T-cell (primary cell): ENCODE measurements around the gene TMEM209. TPM values are rescaled to one million over a fixed set of nuclear protein-coding genes. Genes with fewer than 3 reads are reported as not detected.

ENCODE experiments used
- ATAC-seq, 4 experiments: fragments of 200-7000 bp in 3 of 4; fragments of 150-1000 bp in 1 of 4; cut with Tn5 transposase; replicated peaks in 1 of 4; 1 replicate in 3 of 4; 2 replicates in 1 of 4; pipeline ENCODE4 v1.10.0; 2021; ENCODE audit warnings: moderate library complexity in 3 of 4, mild to moderate bottlenecking in 2 of 4, moderate number of reproducible peaks in 1 of 4
- CTCF ChIA-PET, 2 donors: fragments of 300-600 bp; sonication (Branson Sonifier 250); formaldehyde crosslinking; loops; one replicate each; lab custom pipeline; 2022; ENCODE audit warnings: antibody characterized with exemption in 2 of 2; lab: Charles Lee
- POLR2A ChIA-PET, 2 donors: fragments of 300-600 bp; sonication (Branson Sonifier 250); formaldehyde crosslinking; loops; one replicate each; lab custom pipeline; 2022; ENCODE audit warnings: antibody characterized with exemption in 2 of 2; lab: Charles Lee
- DNase-seq, 35 experiments: peaks; one replicate each; pipeline versions ENCODE4 v3.0.0 to v3.0.0-alpha.2; 2013 to 2023
- H3K27ac ChIP-seq: one replicate; pipeline ENCODE4 v1.5.1; 2013; ENCODE audit warnings: low read length
- H3K27me3 ChIP-seq, 2 experiments: replicated peaks in 1 of 2; 1 replicate in 1 of 2; 2 replicates in 1 of 2; pipeline versions ENCODE4 v1.6.1 to v1.7.0; 2013; ENCODE audit warnings: low read length in 1 of 2, mixed read lengths in 1 of 2; ENCODE audit not compliant: control insufficient read depth in 2 of 2, insufficient read depth in 2 of 2; ENCODE audit errors: extremely low read depth in 1 of 2
- H3K36me3 ChIP-seq, 2 donors: 1 replicate in 1 of 2; 2 replicates in 1 of 2; pipeline versions ENCODE4 v1.6.1 to v1.7.0; 2013; ENCODE audit warnings: low read length in 1 of 2; ENCODE audit not compliant: control insufficient read depth in 2 of 2, insufficient read depth in 1 of 2; ENCODE audit errors: extremely low read depth in 1 of 2
- H3K4me1 ChIP-seq, 2 experiments: 1 replicate in 1 of 2; 2 replicates in 1 of 2; pipeline versions ENCODE4 v1.6.1 to v1.7.0; 2013; ENCODE audit warnings: low read length in 2 of 2, mixed read lengths in 1 of 2; ENCODE audit not compliant: insufficient read depth in 2 of 2, control insufficient read depth in 1 of 2; ENCODE audit errors: extremely low read depth in 1 of 2
- H3K4me3 ChIP-seq, 2 donors: 1 replicate in 1 of 2; 2 replicates in 1 of 2; pipeline versions ENCODE4 v1.5.1 to v1.7.0; 2013; ENCODE audit warnings: mild to moderate bottlenecking in 2 of 2, low read length in 1 of 2, moderate library complexity in 1 of 2; ENCODE audit not compliant: control insufficient read depth in 1 of 2; ENCODE audit errors: extremely low read depth in 1 of 2
- H3K9me3 ChIP-seq: 2 replicates; pipeline ENCODE4 v1.7.0; 2013
- H3K27ac Mint-ChIP-seq, 2 donors: one replicate each; pipeline ENCODE4 v1.8.0; 2020 to 2021; ENCODE audit warnings: mild to moderate bottlenecking in 2 of 2, mixed read lengths in 2 of 2
- H3K27me3 Mint-ChIP-seq, 2 donors: one replicate each; pipeline ENCODE4 v1.8.0; 2021 to 2022; ENCODE audit warnings: mixed read lengths in 2 of 2
- H3K36me3 Mint-ChIP-seq: one replicate; pipeline ENCODE4 v1.8.0; 2021; ENCODE audit warnings: mixed read lengths
- H3K4me1 Mint-ChIP-seq, 3 donors: one replicate each; pipeline ENCODE4 v1.8.0; 2020 to 2022; ENCODE audit warnings: mixed read lengths in 3 of 3, mild to moderate bottlenecking in 1 of 3
- H3K4me3 Mint-ChIP-seq, 3 donors: one replicate each; pipeline ENCODE4 v1.8.0; 2020 to 2022; ENCODE audit warnings: mild to moderate bottlenecking in 3 of 3, mixed read lengths in 3 of 3, moderate library complexity in 3 of 3
- H3K9me3 Mint-ChIP-seq, 3 donors: one replicate each; pipeline ENCODE4 v1.8.0; 2020 to 2022; ENCODE audit warnings: mixed read lengths in 3 of 3
- WGBS: methylation state at CpG from one replicate; pipeline ENCODE4 v1.1.5; 2013; ENCODE audit warnings: missing lambda C conversion rate; ENCODE audit not compliant: insufficient coverage; 5-methylcytosine and 5-hydroxymethylcytosine counted together
- total RNA-seq, 35 experiments: library from RNA in 6 of 35; stranded (reverse) in 6 of 35; fragments of 120-200 nt in 1 of 35; gene quantifications; one replicate each; pipeline versions ENCODE4 v1.2.1 to v1.2.4 and lab custom pipeline; 2013 to 2026

TMEM209 gene
- total RNA-seq, 5 donors from 2014 or later (not counting 1 experiment from before 2014, with no cell fraction given), result 21.4 to 31.0 (median 25.5) TPM

DNA sequence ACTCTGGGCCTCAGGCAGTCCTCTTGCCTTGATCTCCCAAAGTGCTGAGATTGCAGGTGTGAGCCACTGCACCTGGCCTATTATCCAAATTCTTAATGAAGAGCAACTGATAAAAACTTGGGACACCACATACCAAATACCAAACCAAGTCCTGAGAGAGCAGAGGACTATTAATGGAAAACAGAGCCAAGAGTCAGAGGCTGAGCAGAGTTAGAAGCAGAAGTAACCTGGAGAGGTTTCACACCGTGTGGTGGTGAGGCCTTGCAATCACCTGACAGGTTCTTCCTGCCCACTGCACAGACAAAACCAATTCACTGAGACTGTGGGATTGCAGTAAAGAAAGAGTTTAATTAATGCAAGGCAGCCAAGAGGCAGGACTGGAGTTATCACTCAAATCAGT is 18.4 kb upstream of the TMEM209 start:
- POLR2A ChIA-PET, result no interaction called here
- Histone ChIP-seq H3K27me3 (peaks cover 0 to 2% of the 10 kb centered on the region in 2 experiments), H3K4me3 (no peak overlapping the region), H3K27ac (no peak overlapping the region), H3K9me3 (no peaks in the 10 kb centered on the region), H3K4me1 (no peaks in the 10 kb centered on the region), H3K36me3 (no peaks in the 10 kb centered on the region)
- DNase-seq (no peak), ATAC-seq (no peak)
- Mint-ChIP-seq H3K27ac (no peak overlapping the region), H3K4me3 (no peak overlapping the region), H3K27me3 (peaks cover 0 to 7% of the 10 kb centered on the region in 2 donors), H3K36me3 (no peaks in the 10 kb centered on the region), H3K9me3 (no peaks in the 10 kb centered on the region), H3K4me1 (no peaks in the 10 kb centered on the region)
- WGBS, result no CpG with 5 or more reads among the region's 1 CpG
- CTCF ChIA-PET, result no interaction called here

DNA sequence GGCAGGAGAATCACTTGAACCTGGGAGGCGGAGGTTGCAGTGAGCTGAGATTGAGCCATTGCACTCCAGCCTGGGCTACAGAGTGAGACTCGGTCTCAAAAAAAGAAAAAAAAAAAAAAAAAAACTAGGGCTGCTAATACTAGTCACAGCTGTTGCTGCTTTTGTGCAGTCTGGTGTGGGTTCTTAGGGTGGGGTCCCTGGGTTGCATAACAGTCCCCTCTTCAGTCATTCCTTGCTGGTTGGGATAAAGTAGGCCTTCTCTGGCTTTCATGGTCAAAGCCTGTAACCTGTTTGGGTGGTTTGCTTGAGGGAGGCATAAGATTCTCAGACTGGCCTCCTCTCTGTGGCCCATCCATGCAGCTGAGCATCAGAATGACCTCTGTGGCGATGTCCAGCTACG is 16.5 kb upstream of the TMEM209 start:
- Histone ChIP-seq H3K27me3 (peaks cover 0 to 2% of the 10 kb centered on the region in 2 experiments), H3K9me3 (no peaks in the 10 kb centered on the region), H3K4me3 (no peak overlapping the region), H3K27ac (no peak overlapping the region), H3K36me3 (no peaks in the 10 kb centered on the region), H3K4me1 (no peaks in the 10 kb centered on the region)
- ATAC-seq (no peak), DNase-seq (no peak)
- 97% methylated on average over 3 of the region's 4 CpGs for WGBS
- H3K36me3 Mint-ChIP-seq, result no peaks in the 10 kb centered on the region
- no peaks in the 10 kb centered on the region for H3K9me3 Mint-ChIP-seq
- ChIA-PET CTCF (no interaction called here), POLR2A (no interaction called here)
- no peak overlapping the region for H3K4me3 Mint-ChIP-seq
- peaks cover 0 to 7% of the 10 kb centered on the region in 2 donors for H3K27me3 Mint-ChIP-seq
- H3K4me1 Mint-ChIP-seq, result no peaks in the 10 kb centered on the region
- H3K27ac Mint-ChIP-seq, result no peak overlapping the region

DNA sequence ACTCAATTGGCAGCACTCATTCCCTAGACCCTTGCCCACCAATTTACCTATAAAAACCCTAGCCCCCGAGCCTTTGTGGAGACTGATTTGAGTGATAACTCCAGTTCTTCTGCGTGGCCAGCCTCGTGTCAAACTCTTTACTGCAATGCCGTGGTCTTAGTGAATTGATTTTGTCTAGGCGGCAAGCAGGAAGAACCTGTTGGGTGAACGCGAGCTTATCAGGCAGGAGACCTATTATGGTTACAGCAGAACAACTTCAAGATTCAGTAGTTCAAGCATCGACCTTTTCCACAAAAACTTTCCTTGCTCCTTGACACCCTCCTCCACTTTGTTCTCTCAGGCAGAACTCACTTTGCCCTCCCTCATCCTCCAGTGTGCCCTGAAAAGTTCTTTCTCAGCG is 14.7 kb upstream of the TMEM209 start:
- H3K9me3 ChIP-seq, result no peaks in the 10 kb centered on the region
- no peak for ATAC-seq
- no peaks in the 10 kb centered on the region for H3K4me1 ChIP-seq
- DNase-seq, result no peak
- H3K36me3 Mint-ChIP-seq, result no peaks in the 10 kb centered on the region
- 80% methylated on average over 8 of the region's 9 CpGs for WGBS
- no peaks in the 10 kb centered on the region for H3K4me1 Mint-ChIP-seq
- H3K9me3 Mint-ChIP-seq, result no peaks in the 10 kb centered on the region
- no peak overlapping the region for H3K4me3 ChIP-seq
- ChIA-PET CTCF (no interaction called here), POLR2A (no interaction called here)
- H3K4me3 Mint-ChIP-seq, result no peak overlapping the region
- no peak overlapping the region for H3K27ac Mint-ChIP-seq
- H3K27ac ChIP-seq, result no peak overlapping the region
- H3K27me3 Mint-ChIP-seq, result peaks cover 0 to 7% of the 10 kb centered on the region in 2 donors
- peaks cover 0 to 2% of the 10 kb centered on the region in 2 experiments for H3K27me3 ChIP-seq
- no peaks in the 10 kb centered on the region for H3K36me3 ChIP-seq

DNA sequence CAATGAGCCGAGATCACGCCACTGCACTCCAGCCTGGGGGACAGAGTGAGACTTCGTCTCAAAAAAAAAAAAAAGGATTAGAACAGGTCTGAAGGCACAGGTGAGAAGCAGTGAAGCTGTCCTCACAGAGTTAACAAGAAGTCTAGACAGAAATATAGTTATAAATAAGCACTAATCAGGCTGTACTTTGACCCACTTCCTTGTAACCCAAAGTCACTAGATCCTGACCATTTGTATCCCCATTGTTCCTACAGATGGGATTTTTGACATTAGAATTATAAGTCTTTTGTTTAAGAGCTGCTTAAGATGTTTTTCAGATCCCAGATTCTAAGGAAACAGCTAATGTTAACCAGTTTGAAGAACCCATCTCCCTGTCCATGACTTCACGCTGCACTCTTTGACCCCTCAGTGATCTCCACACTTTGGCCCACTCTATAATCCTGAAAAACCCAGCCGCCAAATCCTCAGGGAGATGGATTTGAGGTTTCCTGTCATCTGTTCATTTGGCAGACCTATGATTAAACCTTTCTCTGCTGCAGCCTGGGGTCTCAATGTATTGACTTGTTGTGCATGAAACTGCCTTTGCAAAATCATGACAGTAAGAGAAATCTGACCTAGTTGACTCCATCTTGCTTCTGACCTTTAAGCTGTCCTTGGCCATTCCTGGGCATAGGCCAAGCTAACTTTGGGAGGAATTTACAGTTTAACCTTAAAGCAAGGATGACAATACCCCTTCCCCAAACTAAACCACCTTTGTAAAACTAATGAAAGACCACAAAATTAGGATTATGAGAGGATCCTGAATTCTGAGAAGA is 13.8 kb upstream of the TMEM209 start:
- no peaks in the 10 kb centered on the region for H3K4me1 Mint-ChIP-seq
- no peak overlapping the region for H3K27ac Mint-ChIP-seq
- H3K9me3 ChIP-seq, result no peaks in the 10 kb centered on the region
- DNase-seq (no peak), ATAC-seq (no peak)
- peaks cover 3 to 9% of the 10 kb centered on the region in 2 donors for H3K27me3 Mint-ChIP-seq
- no peak overlapping the region for H3K27ac ChIP-seq
- POLR2A ChIA-PET, result interaction anchor here (0.6 to 0.7 kb wide), 3 partner anchors 284 to 1198 kb away, joined by 3 to 4 read pairs (median 4); no protein-coding TSS in a partner anchor
- WGBS, result 92% methylated on average over 2 of the region's 5 CpGs
- H3K4me3 Mint-ChIP-seq, result no peak overlapping the region
- H3K4me1 ChIP-seq, result no peaks in the 10 kb centered on the region
- H3K36me3 Mint-ChIP-seq, result no peaks in the 10 kb centered on the region
- peaks cover 0 to under 1% of the 10 kb centered on the region in 2 experiments for H3K27me3 ChIP-seq
- H3K4me3 ChIP-seq, result no peak overlapping the region
- no peaks in the 10 kb centered on the region for H3K36me3 ChIP-seq
- CTCF ChIA-PET, result interaction anchor here in 1 of 2 donors (0.9 kb wide), 1 partner anchor 26 kb away, joined by 3 read pairs; no protein-coding TSS in a partner anchor
- no peaks in the 10 kb centered on the region for H3K9me3 Mint-ChIP-seq

DNA sequence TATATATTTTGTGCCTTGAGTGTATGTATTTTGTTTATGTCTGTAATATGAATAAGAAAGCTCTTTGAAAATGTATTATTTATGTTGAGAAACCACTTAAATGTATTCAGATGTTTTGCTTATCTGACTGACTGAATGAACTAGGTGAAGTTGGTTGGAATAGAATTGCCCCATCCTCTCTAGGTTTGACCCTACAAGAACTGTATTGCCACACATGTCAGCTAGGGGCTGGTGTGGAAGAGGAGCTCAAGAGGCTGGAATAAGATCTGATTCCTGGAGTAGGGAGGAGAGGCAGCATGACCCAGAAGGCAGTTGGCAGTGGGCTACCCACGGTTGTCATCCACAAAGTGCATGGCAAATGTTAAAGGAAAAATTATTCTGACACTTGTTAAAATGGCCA is 11.5 kb upstream of the TMEM209 start:
- ChIA-PET POLR2A (no interaction called here), CTCF (no interaction called here)
- no peak overlapping the region for H3K27ac Mint-ChIP-seq
- H3K9me3 ChIP-seq, result no peaks in the 10 kb centered on the region
- H3K36me3 Mint-ChIP-seq, result no peaks in the 10 kb centered on the region
- H3K9me3 Mint-ChIP-seq, result no peaks in the 10 kb centered on the region
- H3K4me1 Mint-ChIP-seq, result no peaks in the 10 kb centered on the region
- no peak for ATAC-seq
- no peaks in the 10 kb centered on the region for H3K27me3 ChIP-seq
- H3K4me3 ChIP-seq, result no peak overlapping the region
- no peaks in the 10 kb centered on the region for H3K4me1 ChIP-seq
- peaks cover 9 to 19% of the 10 kb centered on the region in 2 donors for H3K27me3 Mint-ChIP-seq
- H3K4me3 Mint-ChIP-seq, result no peak overlapping the region
- no CpG with 5 or more reads among the region's 1 CpG for WGBS
- no peaks in the 10 kb centered on the region for H3K36me3 ChIP-seq
- DNase-seq, result no peak
- no peak overlapping the region for H3K27ac ChIP-seq

DNA sequence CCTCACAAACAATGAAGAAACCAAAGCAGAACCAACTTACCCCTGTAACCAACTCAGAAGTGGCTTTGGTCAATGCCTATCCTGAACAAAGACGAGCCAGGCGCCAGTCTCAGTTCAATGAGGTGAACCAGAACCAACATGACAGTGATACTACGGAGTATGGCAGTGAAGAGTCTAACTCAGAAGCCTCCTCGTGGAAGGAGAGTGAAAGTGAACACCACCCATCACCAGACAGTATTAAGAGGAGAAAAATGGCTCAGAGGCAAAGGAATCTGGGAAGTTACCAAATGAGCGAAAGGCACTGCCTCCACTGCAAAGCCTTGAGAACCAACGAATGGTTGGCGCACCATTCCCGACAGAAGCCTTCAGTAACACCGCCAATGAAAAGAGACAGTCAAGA is 10.8 kb upstream of the TMEM209 start:
- no peaks in the 10 kb centered on the region for H3K9me3 Mint-ChIP-seq
- H3K4me1 ChIP-seq, result no peaks in the 10 kb centered on the region
- no peak overlapping the region for H3K27ac ChIP-seq
- H3K4me1 Mint-ChIP-seq, result no peaks in the 10 kb centered on the region
- H3K4me3 ChIP-seq, result no peak overlapping the region
- H3K4me3 Mint-ChIP-seq, result no peak overlapping the region
- no peak overlapping the region for H3K27ac Mint-ChIP-seq
- no peaks in the 10 kb centered on the region for H3K9me3 ChIP-seq
- no peaks in the 10 kb centered on the region for H3K36me3 Mint-ChIP-seq
- no CpG with 5 or more reads among the region's 9 CpGs for WGBS
- no peaks in the 10 kb centered on the region for H3K27me3 ChIP-seq
- ATAC-seq, result no peak
- peaks cover 9 to 19% of the 10 kb centered on the region in 2 donors for H3K27me3 Mint-ChIP-seq
- no peaks in the 10 kb centered on the region for H3K36me3 ChIP-seq
- CTCF ChIA-PET, result no interaction called here
- DNase-seq, result no peak
- POLR2A ChIA-PET, result no interaction called here
